ENCODE measurements around the gene CFAP74.

GRCh38 chr1:2024451-2024850 lies 20.9 kb upstream of the CFAP74 start:
- TF ChIP-seq POLR2A (IDR thresholded peaks at IDR 0.05) (no peak), CTCF (IDR thresholded peaks at IDR 0.05 in 4 of 5, conservative IDR thresholded peaks at IDR 0.05 in 1 of 5) (no peak)
